HCT116 (cell line): ENCODE results near the gene AHRR. TPM values are rescaled to one million over a fixed set of nuclear protein-coding genes. Genes with fewer than 3 reads are reported as not detected.
A peak's percentile ranks its signal among the peaks of the same experiment; 100 is the strongest.

ENCODE experiments used
- ATAC-seq: fragments of 200-7000 bp; cut with Tn5 transposase; 2 replicates; pipeline ENCODE4 v1.9.1; 2020; ENCODE audit warnings: mild to moderate bottlenecking, moderate library complexity
- BruUV-seq: library from RNA; stranded (reverse); fragments of 400-500 nt; replicated peaks from 2 replicates; lab custom pipeline; 2021; lab: Mats Ljungman, UMichigan
- CTCF ChIA-PET: fragments of 300-600 bp; sonication (Branson Sonifier 250); formaldehyde crosslinking; loops from one replicate; lab custom pipeline; 2021; ENCODE audit warnings: antibody characterized with exemption; lab: Charles Lee
- POLR2A ChIA-PET: fragments of 300-600, 350-600 bp; sonication (Branson Sonifier 250); formaldehyde crosslinking; loops from one replicate; lab custom pipeline; 2021; ENCODE audit warnings: antibody characterized with exemption; lab: Charles Lee
- RAD21 ChIA-PET, 2 experiments: fragments of 300-600 bp; sonication (Branson Sonifier 250); formaldehyde crosslinking; loops; one replicate each; lab custom pipeline; 2023; ENCODE audit warnings: low total read pairs in 2 of 2; ENCODE audit not compliant: uncharacterized antibody in 2 of 2, unreplicated experiment in 2 of 2, low non-redundant PET in 1 of 2; lab: Charles Lee
- DNase-seq: peaks from one replicate; pipeline ENCODE4 v3.0.0-alpha.2; 2010; ENCODE audit warnings: low read depth, low spot score
- H2AFZ ChIP-seq: fragments of 200-600 bp; shearing (Covaris generic), sonication (generic); 2 replicates; pipeline ENCODE4 v1.6.1; 2017; ENCODE audit warnings: low read depth, mixed run types, mixed read lengths, antibody characterized with exemption, low read length; ENCODE audit not compliant: poor library complexity, severe bottlenecking
- H3K27ac ChIP-seq: 2 replicates; pipeline ENCODE4 v1.5.1; 2012; ENCODE audit warnings: low read depth, low read length
- H3K27me3 ChIP-seq: fragments of 200-600 bp; sonication (generic); 2 replicates; pipeline ENCODE4 v1.6.1; 2016; ENCODE audit warnings: mixed run types, low read length, mixed read lengths; ENCODE audit not compliant: insufficient read depth
- H3K36me3 ChIP-seq, 2 experiments: fragments of 200-500 bp in 1 of 2; fragments of 200-600 bp in 1 of 2; sonication (Bioruptor generic) in 1 of 2; sonication (generic) in 1 of 2; 2 replicates each; pipeline versions ENCODE4 v1.5.1 to v1.6.1; 2014 to 2016; ENCODE audit warnings: low read length in 2 of 2, inconsistent platforms in 1 of 2, mixed read lengths in 1 of 2, mixed run types in 1 of 2; ENCODE audit not compliant: insufficient read depth in 2 of 2, control insufficient read depth in 1 of 2
- H3K4me1 ChIP-seq, 2 experiments: fragments of 200-600 bp in 1 of 2; sonication (generic) in 1 of 2; 2 replicates each; pipeline versions ENCODE4 v1.5.1 to v1.6.1; 2012 to 2017; ENCODE audit warnings: low read length in 2 of 2, inconsistent platforms in 1 of 2, mild to moderate bottlenecking in 1 of 2, mixed read lengths in 1 of 2, mixed run types in 1 of 2, moderate library complexity in 1 of 2; ENCODE audit not compliant: insufficient read depth in 2 of 2, control insufficient read depth in 1 of 2
- H3K4me2 ChIP-seq: fragments of 200-600 bp; sonication (generic); 2 replicates; pipeline ENCODE4 v1.6.1; 2017; ENCODE audit warnings: mixed run types, low read length, mixed read lengths
- H3K4me3 ChIP-seq, 2 experiments: fragments of 200-600 bp in 1 of 2; sonication (generic) in 1 of 2; replicated peaks in 1 of 2; 2 replicates each; pipeline ENCODE4 v1.5.1; 2011 to 2016; ENCODE audit warnings: low read length in 2 of 2, control low read depth in 1 of 2, low read depth in 1 of 2, mild to moderate bottlenecking in 1 of 2, mixed read lengths in 1 of 2, mixed run types in 1 of 2
- H3K79me2 ChIP-seq: fragments of 200-600 bp; sonication (generic); 2 replicates; pipeline ENCODE4 v1.6.1; 2017; ENCODE audit warnings: mild to moderate bottlenecking, mixed run types, low read length, moderate library complexity, mixed read lengths; ENCODE audit not compliant: insufficient read depth
- H3K9ac ChIP-seq: fragments of 200-600 bp; sonication (generic); 2 replicates; pipeline ENCODE4 v1.6.1; 2016; ENCODE audit warnings: low read length, mixed read lengths
- H3K9me2 ChIP-seq: fragments of 200-600 bp; sonication (generic), shearing (Covaris generic); 2 replicates; pipeline ENCODE4 v1.6.1; 2017; ENCODE audit warnings: mixed run types, mild to moderate bottlenecking, moderate library complexity; ENCODE audit not compliant: insufficient read depth
- H3K9me3 ChIP-seq, 2 experiments: fragments of 200-500 bp in 1 of 2; fragments of 200-600 bp in 1 of 2; sonication (Bioruptor generic) in 1 of 2; sonication (generic) in 1 of 2; 2 replicates each; pipeline ENCODE4 v1.6.1; 2014 to 2017; ENCODE audit warnings: low read length in 2 of 2, mixed read lengths in 2 of 2, inconsistent platforms in 1 of 2, low read depth in 1 of 2, mild to moderate bottlenecking in 1 of 2, mixed run types in 1 of 2, moderate library complexity in 1 of 2; ENCODE audit not compliant: control insufficient read depth in 1 of 2, insufficient read depth in 1 of 2
- H4K20me1 ChIP-seq: fragments of 200-600 bp; sonication (generic), shearing (Covaris generic); 2 replicates; pipeline ENCODE4 v1.6.1; 2017; ENCODE audit warnings: mixed run types, mild to moderate bottlenecking, moderate library complexity; ENCODE audit not compliant: insufficient read depth
- CBX3 ChIP-seq: IDR thresholded peaks from 2 replicates; pipeline ENCODE4 v1.6.1; 2012; ENCODE audit warnings: low read depth
- EGR1 ChIP-seq: IDR thresholded peaks from 2 replicates; pipeline ENCODE4 v1.6.1; 2012; ENCODE audit warnings: low read depth
- ELF1 ChIP-seq: IDR thresholded peaks from 2 replicates; pipeline ENCODE4 v1.6.1; 2012; ENCODE audit warnings: low read depth, borderline replicate concordance
- EZH2 ChIP-seq: fragments of 200-600 bp; sonication (generic); IDR thresholded peaks from 2 replicates; pipeline ENCODE4 v1.6.1; 2017; ENCODE audit warnings: antibody characterized with exemption, mixed run types
- FOSL1 ChIP-seq: IDR thresholded peaks from 2 replicates; pipeline ENCODE4 v1.6.1; 2012; ENCODE audit warnings: low read depth
- JUND ChIP-seq: IDR thresholded peaks from 2 replicates; pipeline ENCODE4 v1.6.1; 2012
- SIN3A ChIP-seq: IDR thresholded peaks from 2 replicates; pipeline ENCODE4 v1.6.1; 2012; ENCODE audit warnings: low read depth
- SP1 ChIP-seq: IDR thresholded peaks from 2 replicates; pipeline ENCODE4 v1.6.1; 2012; ENCODE audit warnings: low read depth
- SRF ChIP-seq: IDR thresholded peaks from 2 replicates; pipeline ENCODE4 v1.6.1; 2012; ENCODE audit warnings: low read depth
- TCF7L2 ChIP-seq: IDR thresholded peaks from 2 replicates; pipeline ENCODE4 v1.7.0; 2011; ENCODE audit warnings: borderline replicate concordance, inconsistent platforms; ENCODE audit not compliant: insufficient read depth, insufficient read length; ENCODE audit errors: extremely low read depth
- YY1 ChIP-seq: IDR thresholded peaks from 2 replicates; pipeline ENCODE4 v1.6.1; 2011; ENCODE audit warnings: low read length, low read depth, moderate library complexity, mild to moderate bottlenecking; ENCODE audit not compliant: insufficient replicate concordance; ENCODE audit errors: extremely low read depth
- ZFX ChIP-seq: fragments of 450-650 bp; IDR thresholded peaks from 2 replicates; pipeline ENCODE4 v1.6.1; 2017
- intact Hi-C: fragments of 100-400 bp; cut with micrococcal nuclease; formaldehyde crosslinking; loops from 2 replicates; pipeline ENCODE4 v1.10.0; 2022
- total RNA-seq: library from RNA; stranded (reverse); gene quantifications from one replicate; pipeline ENCODE4 v1.2.1, GENCODE V29; 2021; ENCODE audit not compliant: unreplicated experiment
- TF ChIP-seq, protein P1 (sequence below): IDR thresholded peaks from 2 replicates; pipeline ENCODE4 v1.6.1; 2012

AHRR gene
- total RNA-seq, 1 experiment from 2014 or later = 12.7 TPM

DNA sequence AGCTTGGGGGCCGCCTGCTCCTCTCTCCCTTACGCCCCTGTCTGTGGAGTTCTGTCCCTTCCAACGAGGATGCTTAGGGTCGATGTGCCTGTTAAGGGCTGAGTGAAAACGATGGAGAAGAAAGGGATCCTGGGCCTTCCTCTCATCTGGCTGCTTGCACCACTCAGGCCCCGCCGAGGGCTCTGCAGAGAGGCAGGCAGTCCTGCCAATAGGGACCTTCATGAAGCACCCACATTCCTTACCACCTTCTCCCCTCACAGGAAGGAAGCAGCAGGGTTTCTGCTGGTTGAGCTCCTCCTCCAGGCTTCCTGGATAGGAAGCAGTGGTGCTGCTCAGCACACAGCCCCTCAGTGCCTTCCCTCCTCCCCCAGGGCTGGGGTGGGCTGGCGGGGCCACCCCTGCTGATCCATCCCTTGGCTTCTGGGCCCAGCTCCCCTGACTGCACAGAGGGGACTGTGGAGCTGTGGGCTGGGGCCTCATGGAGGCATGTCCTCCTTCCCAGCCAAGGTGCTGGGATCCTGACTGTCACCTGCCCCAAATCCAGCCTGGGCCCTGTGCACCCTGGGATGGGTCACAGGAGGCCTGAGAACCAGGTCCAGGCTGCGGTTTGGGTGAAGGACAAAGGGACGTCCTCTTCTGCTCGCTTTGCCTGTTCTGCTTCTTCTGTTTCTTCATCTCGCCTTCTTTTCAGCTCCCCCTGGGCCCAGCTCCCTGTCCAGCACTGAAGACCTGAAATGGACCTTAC lies 50.5 kb downstream of the AHRR start:
- no peaks in the 10 kb centered on the region; the same call in 1 of the 2 replicates for H3K79me2 ChIP-seq
- H2AFZ ChIP-seq = no peak overlapping the region
- no peak overlapping the region for H3K4me3 ChIP-seq
- no peak overlapping the region for H3K27ac ChIP-seq
- DNase-seq (no peak), ATAC-seq (no peak)
- POLR2A ChIA-PET = interaction anchor here (0.9 kb wide), 1 partner anchor 42 kb away, joined by 3 read pairs; no protein-coding TSS in a partner anchor
- no peaks in the 10 kb centered on the region for H3K36me3 ChIP-seq
- H3K9me2 ChIP-seq = no peaks in the 10 kb centered on the region
- BruUV-seq = no TSS peak
- peaks cover 16 to 53% of the 10 kb centered on the region in 2 experiments for H3K4me1 ChIP-seq
- no peaks in the 10 kb centered on the region for H4K20me1 ChIP-seq
- CTCF ChIA-PET = interaction anchor here (1.3 kb wide), 1 partner anchor 55 kb away, joined by 4 read pairs; no protein-coding TSS in a partner anchor
- H3K27me3 ChIP-seq = no peaks in the 10 kb centered on the region
- H3K4me2 ChIP-seq = peak overlapping the region; percentile 85
- RAD21 ChIA-PET = no interaction called here
- no peaks in the 10 kb centered on the region for H3K9me3 ChIP-seq
- peak overlapping the region; percentile 73; the same call in 1 of the 2 replicates for H3K9ac ChIP-seq
- intact Hi-C loops = no loop called here
- TF ChIP-seq TCF7L2 (no peak), CBX3 (no peak), EZH2 (no peak), ZFX (no peak), ELF1 (no peak), YY1 (no peak), SIN3A (no peak), JUND (no peak), FOSL1 (no peak), SP1 (no peak), EGR1 (no peak), SRF (no peak)
- TF ChIP-seq, protein P1, sequence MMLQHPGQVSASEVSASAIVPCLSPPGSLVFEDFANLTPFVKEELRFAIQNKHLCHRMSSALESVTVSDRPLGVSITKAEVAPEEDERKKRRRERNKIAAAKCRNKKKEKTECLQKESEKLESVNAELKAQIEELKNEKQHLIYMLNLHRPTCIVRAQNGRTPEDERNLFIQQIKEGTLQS = no peak
- TF ChIP-seq, all 23 proteins: peak for 0
